Ramos (cell line): ENCODE data around the gene DDI2.
"Not testable (repeated sequence)": the region's sequence is repeated elsewhere in the genome, so short reads cannot be mapped to it uniquely, and the experiment has no call there.

ENCODE experiments used
- in situ Hi-C: fragments of 300-500 bp; cut with MboI; formaldehyde crosslinking; loops from one replicate; pipeline ENCODE4 v1.14.3; 2022; ENCODE audit warnings: low sequenced_read_pairs; ENCODE audit not compliant: unreplicated experiment

DDI2 gene

GRCh38 chr1:15604400-15604799 lies 12.9 kb upstream of the DDI2 start:
- in situ Hi-C loops: not testable (repeated sequence)

GRCh38 chr1:15605398-15606383 lies 11.6 kb upstream of the DDI2 start:
- in situ Hi-C loops: no loop called here

GRCh38 chr1:15609631-15610030 lies 7.6 kb upstream of the DDI2 start:
- in situ Hi-C loops: no loop called here

- in situ Hi-C loops: no loop called here
Measured at GRCh38 chr1:15610167-15610566, 7.1 kb upstream of the DDI2 start.

- in situ Hi-C loops: no loop called here
Measured at GRCh38 chr1:15616373-15617172, 685 bp upstream of the DDI2 start.

GRCh38 chr1:15618077-15618654 lies 908 bp downstream of the DDI2 start:
- in situ Hi-C loops: no loop called here

- in situ Hi-C loops: no loop called here
Measured at GRCh38 chr1:15618655-15619525, 1.6 kb downstream of the DDI2 start.

GRCh38 chr1:15620155-15620545 lies 2.9 kb downstream of the DDI2 start:
- in situ Hi-C loops: no loop called here

- in situ Hi-C loops: no loop called here
Measured at GRCh38 chr1:15620902-15621682, 3.8 kb downstream of the DDI2 start.

GRCh38 chr1:15621975-15622374 lies 4.7 kb downstream of the DDI2 start:
- in situ Hi-C loops: no loop called here

- in situ Hi-C loops: no loop called here
Measured at GRCh38 chr1:15622712-15623373, 5.6 kb downstream of the DDI2 start.

- in situ Hi-C loops: no loop called here
Measured at GRCh38 chr1:15623435-15623834, 6.2 kb downstream of the DDI2 start.

- in situ Hi-C loops: no loop called here
Measured at GRCh38 chr1:15624133-15624714, 7.0 kb downstream of the DDI2 start.

- in situ Hi-C loops: no loop called here
Measured at GRCh38 chr1:15625056-15625917, 8.0 kb downstream of the DDI2 start.

- in situ Hi-C loops: no loop called here
Measured at GRCh38 chr1:15626269-15626950, 9.2 kb downstream of the DDI2 start.

- in situ Hi-C loops: no loop called here
Measured at GRCh38 chr1:15627343-15627988, 10.2 kb downstream of the DDI2 start.
